Panc1 (cell line): ENCODE data around the gene PPP1R16B. TPM values are rescaled to one million over a fixed set of nuclear protein-coding genes. Genes with fewer than 3 reads are reported as not detected.
"Not testable (repeated sequence)": the region's sequence is repeated elsewhere in the genome, so short reads cannot be mapped to it uniquely, and the experiment has no call there.

ENCODE experiments used
- ATAC-seq: fragments of 200-7000 bp; cut with Tn5 transposase; 2 replicates; pipeline ENCODE4 v1.9.1; 2020; ENCODE audit warnings: mild to moderate bottlenecking, moderate library complexity
- BruUV-seq: library from RNA; stranded (reverse); fragments of 400-500 nt; replicated peaks from 2 replicates; lab custom pipeline; 2021; lab: Mats Ljungman, UMichigan
- CTCF ChIA-PET: fragments of 300-600 bp; sonication (Branson Sonifier 250); formaldehyde crosslinking; loops from one replicate; lab custom pipeline; 2022; ENCODE audit warnings: antibody characterized with exemption; lab: Charles Lee
- POLR2A ChIA-PET: fragments of 300-600 bp; sonication (Branson Sonifier 250); formaldehyde crosslinking; loops from one replicate; lab custom pipeline; 2022; ENCODE audit warnings: antibody characterized with exemption; lab: Charles Lee
- DNase-seq: peaks from one replicate; pipeline ENCODE4 v3.0.0-alpha.2; 2010; ENCODE audit warnings: low read depth, low spot score
- H3K27ac ChIP-seq: 2 replicates; pipeline ENCODE4 v1.5.1; 2011; ENCODE audit warnings: mild to moderate bottlenecking, low read length, inconsistent platforms
- H3K27me3 ChIP-seq: fragments of 200-500 bp; sonication (Bioruptor generic); 2 replicates; pipeline ENCODE4 v1.6.0; 2014; ENCODE audit warnings: low read length, inconsistent platforms; ENCODE audit not compliant: control insufficient read depth, insufficient read depth
- H3K36me3 ChIP-seq: fragments of 200-500 bp; sonication (Bioruptor generic); 2 replicates; pipeline ENCODE4 v1.5.1; 2014; ENCODE audit warnings: inconsistent platforms, mild to moderate bottlenecking, low read length, moderate library complexity; ENCODE audit not compliant: control insufficient read depth, insufficient read depth
- H3K4me1 ChIP-seq: 2 replicates; pipeline ENCODE4 v1.5.1; 2011; ENCODE audit warnings: inconsistent platforms, mild to moderate bottlenecking, low read length, moderate library complexity; ENCODE audit not compliant: control insufficient read depth, insufficient read depth
- H3K4me3 ChIP-seq, 2 experiments: 2 replicates each; pipeline ENCODE4 v1.5.1; 2011 to 2012; ENCODE audit warnings: low read depth in 2 of 2, low read length in 2 of 2, mild to moderate bottlenecking in 2 of 2, inconsistent platforms in 1 of 2, moderate library complexity in 1 of 2
- H3K9me3 ChIP-seq: fragments of 200-500 bp; sonication (Bioruptor generic); 2 replicates; pipeline ENCODE4 v1.5.1; 2014; ENCODE audit warnings: low read depth, mild to moderate bottlenecking, inconsistent platforms, low read length, moderate library complexity; ENCODE audit not compliant: control insufficient read depth, insufficient read depth
- CTCF ChIP-seq: fragments of 450-650 bp; IDR thresholded peaks from 2 replicates; pipeline ENCODE4 v1.5.1; 2017; ENCODE audit warnings: mild to moderate bottlenecking
- POLR2AphosphoS5 ChIP-seq: IDR thresholded peaks from 2 replicates; pipeline ENCODE4 v1.6.1; 2012; ENCODE audit warnings: mild to moderate bottlenecking, low read depth, low read length, moderate library complexity
- REST ChIP-seq, 2 experiments: IDR thresholded peaks; 2 replicates each; pipeline ENCODE4 v1.6.1; 2011 to 2012; ENCODE audit warnings: low read depth in 2 of 2, control low read depth in 1 of 2, low read length in 1 of 2, mild to moderate bottlenecking in 1 of 2, moderate library complexity in 1 of 2; ENCODE audit not compliant: insufficient read depth in 1 of 2
- SIN3A ChIP-seq: IDR thresholded peaks from 2 replicates; pipeline ENCODE4 v1.6.1; 2012; ENCODE audit warnings: low read depth, mild to moderate bottlenecking, low read length, moderate library complexity, borderline replicate concordance; ENCODE audit not compliant: insufficient read depth
- TCF7L2 ChIP-seq: IDR thresholded peaks from 2 replicates; pipeline ENCODE4 v1.6.1; 2011; ENCODE audit warnings: mild to moderate bottlenecking, low read depth, low read length, inconsistent platforms
- in situ Hi-C: cut with HindIII; loops from 2 replicates; pipeline ENCODE4 v1.10.0; 2016; ENCODE audit warnings: low sequenced_read_pairs, low pct_unique_long_range_greater_than_20kb
- intact Hi-C: fragments of 100-400 bp; cut with micrococcal nuclease; formaldehyde crosslinking; loops from one replicate; pipeline ENCODE4 v1.10.0; 2022; ENCODE audit not compliant: unreplicated experiment
- total RNA-seq: library from RNA; stranded (reverse); gene quantifications from one replicate; pipeline ENCODE4 v1.2.1, GENCODE V29; 2021; ENCODE audit not compliant: unreplicated experiment

PPP1R16B gene
- total RNA-seq, 1 experiment from 2014 or later, result 0.92 TPM

- H3K4me3 ChIP-seq, result no peak overlapping the region
- H3K4me1 ChIP-seq, result peaks cover 10% of the 10 kb centered on the region; the same call in 1 of the 2 replicates
- no peak overlapping the region for H3K27ac ChIP-seq
- DNase-seq (no peak), ATAC-seq (no peak)
- ChIA-PET POLR2A (no interaction called here), CTCF (no interaction called here)
- TF ChIP-seq CTCF, result no peak
- no peak for TF ChIP-seq POLR2AphosphoS5
- TF ChIP-seq SIN3A, result no peak
- no peak for TF ChIP-seq REST (IDR thresholded peaks at IDR 0.05; ENCODE audit: insufficient read depth in 1 of 2, low read depth in 2 of 2, low read length in 1 of 2)
- TF ChIP-seq TCF7L2, result no peak
- in situ Hi-C loops (no loop called here), intact Hi-C loops (no loop called here)
- no peaks in the 10 kb centered on the region for H3K27me3 ChIP-seq
- H3K36me3 ChIP-seq, result peaks cover 2% of the 10 kb centered on the region
- H3K9me3 ChIP-seq, result no peaks in the 10 kb centered on the region
- BruUV-seq, result no TSS peak
These were observed 152.5 kb downstream of the PPP1R16B start for GRCh38 chr20:38957915-38958485.

DNA sequence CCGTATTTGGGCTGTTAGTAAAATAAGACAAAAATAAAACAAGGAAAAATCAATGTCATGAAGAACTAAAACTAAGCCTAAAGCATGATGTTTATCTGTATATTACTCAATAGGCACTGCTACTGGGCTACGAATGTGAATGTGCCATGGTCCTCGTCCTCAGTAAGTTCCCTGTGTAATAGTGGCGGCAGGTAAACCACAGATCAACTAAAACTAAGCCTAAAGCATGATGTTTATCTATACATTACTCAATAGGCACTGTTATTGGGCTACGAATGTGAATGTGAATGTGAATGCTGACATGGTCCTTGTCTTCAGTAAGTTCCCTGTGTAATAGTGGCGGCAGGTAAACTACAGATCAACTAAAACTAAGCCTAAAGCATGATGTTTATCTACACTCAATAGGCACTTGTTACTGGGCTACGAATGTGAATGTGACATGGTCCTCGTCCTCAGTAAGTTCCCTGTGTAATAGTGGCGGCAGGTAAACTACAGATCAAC is 154.7 kb downstream of the PPP1R16B start:
- H3K27ac ChIP-seq, DNase-seq, H3K4me3 ChIP-seq, H3K9me3 ChIP-seq, H3K27me3 ChIP-seq, H3K36me3 ChIP-seq, in situ Hi-C loops, CTCF ChIA-PET, BruUV-seq, ATAC-seq, POLR2A ChIA-PET, intact Hi-C loops: not testable (repeated sequence)
- H3K4me1 ChIP-seq, result peaks cover 14% of the 10 kb centered on the region; the same call in 1 of the 2 replicates

- TSS peak; percentile 97 for BruUV-seq
- no peak for DNase-seq
- Histone ChIP-seq H3K4me1 (peaks cover 14% of the 10 kb centered on the region; the same call in 1 of the 2 replicates), H3K4me3 (peak overlapping the region; percentile 95 to 99), H3K9me3 (no peaks in the 10 kb centered on the region), H3K27ac (peak overlapping the region; percentile 98), H3K36me3 (no peaks in the 10 kb centered on the region; the same call in 1 of the 2 replicates), H3K27me3 (no peaks in the 10 kb centered on the region)
- ATAC-seq, result peak; percentile 5; the same call in 1 of the 2 replicates
- POLR2A ChIA-PET, result interaction anchor here (0.6 to 1.7 kb wide), 3 partner anchors 11 to 266 kb away, joined by 3 to 6 read pairs (median 3); no protein-coding TSS in a partner anchor
- CTCF ChIA-PET, result interaction anchor here (0.6 kb wide), 1 partner anchor 31 kb away, joined by 3 read pairs; no protein-coding TSS in a partner anchor
- intact Hi-C loops (no loop called here), in situ Hi-C loops (no loop called here)
- TF ChIP-seq POLR2AphosphoS5, result no peak
- no peak for TF ChIP-seq TCF7L2
- TF ChIP-seq REST (IDR thresholded peaks at IDR 0.05; ENCODE audit: insufficient read depth in 1 of 2, low read depth in 2 of 2, low read length in 1 of 2), result no peak
- no peak for TF ChIP-seq CTCF
- no peak for TF ChIP-seq SIN3A
These were observed 156.1 kb downstream of the PPP1R16B start for GRCh38 chr20:38961530-38962043.
